GM19239 (cell line): ENCODE data around the gene ASCC1.

ENCODE experiments used
- DNase-seq: peaks from one replicate; pipeline ENCODE4 v3.0.0; 2011; ENCODE audit warnings: low spot score; ENCODE audit not compliant: insufficient read length
- FAIRE-seq: peaks from 2 replicates; lab custom pipeline; 2011; peaks lifted over from hg19 to GRCh38; lab: Jason Lieb, UNC

The ASCC1 gene

GRCh38 chr10:72215611-72216549 is at the start of gene ASCC1, which contains the start of gene ANAPC16:
Gene ASCC1, minus strand, starts transcription at chr10:72216276. Its CDS starts 2,978 bp downstream, at chr10:72213298.
Gene ANAPC16, plus strand, starts transcription at chr10:72216012. Its CDS starts 7,903 bp downstream, at chr10:72223915.
- DNase-seq = peak; percentile 73
- peak; percentile 94 for FAIRE-seq

- no peak for DNase-seq
- FAIRE-seq = no peak
Measured at GRCh38 chr10:72265508-72265907, 49.4 kb upstream of the ASCC1 start.

- FAIRE-seq (no peak), DNase-seq (no peak)
Measured at GRCh38 chr10:72264536-72264935, 48.5 kb upstream of the ASCC1 start.

- no peak for FAIRE-seq
- no peak for DNase-seq
Measured at GRCh38 chr10:72263613-72264241, 47.7 kb upstream of the ASCC1 start.

- no peak for FAIRE-seq
- no peak for DNase-seq
Measured at GRCh38 chr10:72261784-72262404, 45.8 kb upstream of the ASCC1 start.

- no peak for DNase-seq
- peak; percentile 95 for FAIRE-seq
Measured at GRCh38 chr10:72260976-72261783, 45.1 kb upstream of the ASCC1 start.

GRCh38 chr10:72260239-72260975 is 44.3 kb upstream of the ASCC1 start:
- FAIRE-seq (peak; percentile 83), DNase-seq (peak; percentile 53)

GRCh38 chr10:72259491-72260238 is 43.6 kb upstream of the ASCC1 start:
- FAIRE-seq = peak; percentile 68

GRCh38 chr10:72258617-72259016 is 42.5 kb upstream of the ASCC1 start:
- FAIRE-seq (no peak), DNase-seq (no peak)

More at GRCh38 chr10:72259491-72260238, 43.6 kb upstream of the ASCC1 start:
- DNase-seq = no peak

GRCh38 chr10:72257051-72257892 is 41.2 kb upstream of the ASCC1 start:
- peak; percentile 71 for FAIRE-seq
- no peak for DNase-seq

GRCh38 chr10:72255977-72256729 is 40.1 kb upstream of the ASCC1 start:
- no peak for FAIRE-seq
- DNase-seq = no peak

GRCh38 chr10:72254813-72255568 is 38.9 kb upstream of the ASCC1 start:
- DNase-seq (no peak), FAIRE-seq (no peak)

GRCh38 chr10:72253578-72253977 is 37.5 kb upstream of the ASCC1 start:
- FAIRE-seq (no peak), DNase-seq (no peak)

GRCh38 chr10:72252972-72253371 is 36.9 kb upstream of the ASCC1 start:
- DNase-seq (no peak), FAIRE-seq (peak; percentile 28)

GRCh38 chr10:72251635-72252034 is 35.6 kb upstream of the ASCC1 start:
- FAIRE-seq = no peak
- DNase-seq = no peak

GRCh38 chr10:72250666-72251065 is 34.6 kb upstream of the ASCC1 start:
- FAIRE-seq = no peak
- no peak for DNase-seq
